COR-L47 (cell line): ENCODE measurements around the gene SEZ6.

ENCODE experiments used
- DNase-seq: peaks from one replicate; lab custom pipeline; 2025; lab: John Stamatoyannopoulos, UW

SEZ6 gene

DNA sequence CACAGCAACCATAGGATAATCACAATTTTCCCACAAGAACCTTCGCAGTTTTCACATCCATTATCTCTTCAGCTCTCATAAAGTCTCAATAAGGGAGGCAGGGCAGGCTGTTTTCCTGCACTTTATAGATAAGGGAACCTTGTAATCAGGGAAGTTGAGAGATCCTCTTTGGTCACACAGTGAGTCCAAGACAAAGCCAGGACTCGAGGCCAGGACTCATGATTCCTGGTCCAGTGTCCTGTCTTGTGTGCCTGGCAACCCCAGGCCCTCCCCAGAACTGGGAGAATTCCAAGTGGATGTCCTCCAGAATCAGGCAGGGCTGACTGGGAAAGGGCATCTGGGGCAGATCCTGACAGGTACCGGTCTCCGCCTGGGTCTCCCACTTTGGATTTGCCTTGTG lies 31.4 kb downstream of the SEZ6 start:
- no peak for DNase-seq

DNA sequence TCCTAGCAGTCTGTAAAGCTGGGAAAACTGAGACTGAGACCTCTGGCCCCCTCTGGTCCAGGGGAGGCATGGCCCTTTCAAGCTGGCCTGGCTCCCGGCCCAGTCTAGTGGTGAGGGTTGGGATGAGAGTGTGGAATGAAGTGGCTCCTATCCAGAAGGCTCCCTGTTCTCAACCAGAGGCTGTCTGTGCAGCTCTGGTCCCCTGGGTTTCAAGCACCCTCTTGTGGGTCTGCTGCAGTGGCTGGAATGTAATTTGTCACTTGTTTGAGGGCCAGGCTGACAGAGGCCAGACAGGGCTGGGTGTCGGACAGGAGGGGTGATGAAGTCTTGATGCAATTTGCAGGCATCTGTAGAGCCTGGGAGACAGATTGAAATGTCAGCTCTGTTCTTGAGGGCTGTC lies 32.4 kb downstream of the SEZ6 start:
- DNase-seq, result no peak

DNA sequence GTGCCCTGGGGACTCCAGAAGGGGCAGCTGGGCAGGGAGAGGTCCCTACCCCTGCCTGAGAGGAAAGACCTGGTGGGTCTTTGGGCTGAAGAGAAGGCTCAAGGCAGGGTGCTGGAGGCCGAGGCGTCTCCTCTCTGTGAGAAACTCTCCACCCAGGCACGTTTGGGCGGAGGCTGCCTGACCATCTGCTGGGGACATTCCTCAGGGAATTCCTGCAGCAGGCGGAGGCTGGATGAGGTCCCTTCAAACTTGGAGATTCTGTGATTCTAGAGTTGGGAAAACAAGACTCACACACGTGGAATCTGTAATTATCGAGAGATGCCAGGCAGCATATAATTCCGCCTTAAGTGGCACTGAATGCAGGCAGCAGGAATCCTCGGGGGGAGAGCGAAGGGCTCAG lies 33.4 kb downstream of the SEZ6 start:
- no peak for DNase-seq

DNA sequence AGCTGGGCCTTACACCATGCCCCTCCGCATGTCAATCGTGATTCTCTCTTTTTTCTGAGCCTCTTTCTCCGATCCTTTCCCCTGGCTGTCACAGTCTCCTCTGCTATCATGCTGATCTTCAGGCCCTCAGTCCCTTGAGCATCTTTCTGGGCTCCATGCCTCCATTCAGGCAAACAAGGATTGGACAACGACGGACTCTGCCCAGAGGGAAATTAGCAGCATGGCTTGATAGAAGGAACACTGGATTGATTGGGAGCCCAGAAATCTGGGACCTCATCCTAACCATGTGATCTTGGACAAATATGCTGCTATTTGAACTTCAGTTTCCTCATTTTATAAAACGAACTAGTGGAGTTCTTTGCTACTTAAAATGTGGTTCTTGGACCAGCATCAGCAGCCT lies 35.0 kb downstream of the SEZ6 start:
- DNase-seq, result no peak

DNA sequence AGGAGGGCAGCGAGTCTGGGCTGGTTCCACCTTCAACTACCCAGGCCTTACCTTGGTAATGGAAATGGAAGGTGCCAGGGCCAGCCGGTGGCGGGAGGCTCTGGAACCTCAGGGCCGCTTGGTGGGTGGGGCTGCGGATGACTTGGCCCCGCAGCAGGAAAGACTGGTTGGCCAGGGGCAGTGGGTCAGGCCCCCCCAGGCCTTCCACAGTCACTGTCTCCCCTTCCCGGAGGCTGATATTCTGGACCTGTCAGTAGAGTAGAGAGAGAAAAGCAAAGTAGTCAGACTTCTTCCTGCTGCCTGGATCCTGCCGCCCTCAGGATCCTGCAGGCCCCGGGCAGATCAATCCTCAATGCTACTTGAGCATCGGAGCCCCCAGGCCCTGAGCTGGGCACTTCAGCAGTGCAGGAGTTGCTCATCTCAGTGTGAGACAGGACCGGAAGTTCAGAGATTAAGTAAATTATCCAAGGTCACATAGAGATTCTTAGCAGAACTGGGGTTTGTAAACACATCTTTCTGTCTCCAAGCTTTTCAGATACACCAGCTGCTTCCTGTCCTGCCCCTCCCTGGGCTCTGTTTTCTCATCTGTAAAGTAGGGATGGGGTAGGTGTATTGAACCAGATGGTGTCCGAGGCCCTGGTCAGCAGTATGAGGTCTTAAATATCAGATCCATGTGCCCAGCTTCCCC lies 36.0 kb downstream of the SEZ6 start:
- no peak for DNase-seq

DNA sequence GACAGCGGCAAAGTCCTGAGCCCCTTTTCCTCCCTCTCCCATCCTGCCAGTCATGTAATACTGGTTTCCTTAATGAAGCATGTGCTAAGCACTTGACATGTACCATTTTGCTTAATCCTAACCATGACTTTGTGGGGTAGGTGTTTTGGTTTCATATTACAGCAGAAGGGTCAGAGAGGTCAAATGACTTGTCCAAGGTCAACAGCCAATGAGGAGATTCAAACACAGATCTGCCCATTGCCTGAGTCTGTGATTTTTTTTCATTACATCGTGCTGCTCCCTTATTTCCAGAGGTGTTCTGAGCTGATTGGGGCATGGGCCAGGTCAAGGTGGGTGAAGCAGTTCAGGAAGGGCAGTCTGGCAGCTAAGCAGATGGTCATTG lies 36.9 kb downstream of the SEZ6 start:
- no peak for DNase-seq

DNA sequence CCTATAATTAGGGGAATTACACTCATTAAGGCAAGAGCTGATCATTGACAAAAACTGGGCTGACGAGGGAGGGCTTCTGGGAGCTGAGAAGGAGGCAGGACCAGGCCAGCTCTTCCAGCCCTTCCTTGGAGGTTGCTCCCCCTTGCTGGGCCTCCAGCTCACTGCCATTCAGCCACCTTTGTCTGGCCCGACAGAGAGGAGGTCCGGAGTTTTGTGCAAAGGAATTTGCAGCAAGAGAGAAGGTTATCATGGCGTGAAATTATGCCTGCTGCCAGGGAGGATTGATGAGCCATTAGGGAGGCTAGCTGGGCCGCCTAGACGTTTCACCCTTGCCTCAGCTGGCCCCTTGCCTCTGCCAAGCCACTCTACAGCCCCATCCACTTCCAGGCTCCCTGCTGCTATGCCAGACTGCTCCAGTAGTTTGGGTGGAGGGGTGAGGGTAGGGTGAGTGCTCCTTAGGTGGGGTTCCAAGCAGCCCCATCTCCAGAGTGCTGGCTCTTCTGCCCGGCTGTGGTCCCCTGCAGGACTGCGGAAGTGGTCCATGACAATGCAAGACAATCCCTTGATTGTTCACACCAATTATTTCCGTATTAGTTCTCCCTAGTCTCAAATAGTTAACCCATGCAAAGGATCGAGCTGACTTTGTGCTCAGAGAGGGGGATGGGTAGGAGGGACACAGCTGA lies 37.5 kb downstream of the SEZ6 start:
- peak; percentile 16 for DNase-seq

DNA sequence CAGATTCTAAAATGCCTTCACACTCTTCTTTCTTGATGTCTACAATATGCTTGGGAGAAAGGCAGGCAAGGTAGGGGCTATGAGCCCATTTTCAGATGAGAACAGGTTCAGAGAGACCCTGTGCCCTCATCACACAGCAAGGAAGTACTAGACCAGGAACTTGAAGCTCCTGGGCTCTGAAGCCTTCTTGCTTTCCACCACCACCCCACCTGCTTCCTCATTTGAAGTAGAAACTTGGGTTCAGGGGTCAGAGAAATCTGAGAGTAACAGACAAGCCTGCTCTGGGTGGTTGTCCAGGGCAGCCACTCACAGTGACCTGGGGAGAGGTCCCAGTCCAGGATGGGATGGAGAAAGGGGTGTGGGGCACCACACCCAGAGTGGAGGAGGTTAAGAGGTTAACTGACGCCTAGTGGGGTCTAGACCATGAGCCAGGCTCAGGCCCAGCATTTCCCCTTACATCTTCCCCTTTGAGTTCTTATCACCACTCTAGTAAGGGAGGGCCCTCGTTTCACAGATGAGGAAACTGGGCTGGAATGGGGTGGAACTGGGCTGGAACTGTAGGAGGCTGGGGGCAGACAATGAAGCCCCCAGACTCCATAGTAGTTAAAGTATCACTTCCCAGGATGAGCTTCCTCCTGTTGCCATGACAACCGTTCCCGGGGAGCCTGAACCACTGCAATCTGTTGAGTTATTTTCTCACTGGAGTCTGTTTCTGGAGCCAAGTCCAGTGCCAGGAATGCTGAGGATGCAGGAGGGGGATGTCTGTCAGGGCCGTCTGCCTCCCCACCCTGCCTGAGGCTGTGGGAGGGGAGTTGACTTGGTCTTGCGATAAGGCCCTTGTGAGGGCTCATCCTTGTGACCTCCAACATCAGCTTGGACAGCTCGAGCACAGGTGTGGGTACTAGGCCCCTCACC lies 38.4 kb downstream of the SEZ6 start:
- DNase-seq, result peak; percentile 9

DNA sequence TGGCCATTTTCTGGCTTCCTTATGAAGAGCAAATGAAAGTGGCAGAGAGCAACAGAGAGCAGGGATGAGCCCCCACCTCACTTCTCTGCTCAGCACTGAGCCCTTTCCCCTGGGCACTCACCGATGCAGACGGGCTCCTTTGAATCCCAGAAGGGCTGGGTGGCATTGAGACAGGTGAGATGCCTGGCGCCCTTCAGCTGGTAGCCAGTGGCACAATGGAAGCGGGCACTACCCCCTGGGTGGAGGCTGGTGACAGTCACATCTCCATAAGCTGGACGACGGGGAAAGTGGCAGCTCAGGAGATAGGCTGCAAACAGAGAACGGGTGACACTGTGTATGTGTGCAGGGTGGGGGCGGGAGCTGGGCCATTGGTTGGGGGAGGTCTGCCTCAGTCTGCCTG lies 42.0 kb downstream of the SEZ6 start:
- no peak for DNase-seq

DNA sequence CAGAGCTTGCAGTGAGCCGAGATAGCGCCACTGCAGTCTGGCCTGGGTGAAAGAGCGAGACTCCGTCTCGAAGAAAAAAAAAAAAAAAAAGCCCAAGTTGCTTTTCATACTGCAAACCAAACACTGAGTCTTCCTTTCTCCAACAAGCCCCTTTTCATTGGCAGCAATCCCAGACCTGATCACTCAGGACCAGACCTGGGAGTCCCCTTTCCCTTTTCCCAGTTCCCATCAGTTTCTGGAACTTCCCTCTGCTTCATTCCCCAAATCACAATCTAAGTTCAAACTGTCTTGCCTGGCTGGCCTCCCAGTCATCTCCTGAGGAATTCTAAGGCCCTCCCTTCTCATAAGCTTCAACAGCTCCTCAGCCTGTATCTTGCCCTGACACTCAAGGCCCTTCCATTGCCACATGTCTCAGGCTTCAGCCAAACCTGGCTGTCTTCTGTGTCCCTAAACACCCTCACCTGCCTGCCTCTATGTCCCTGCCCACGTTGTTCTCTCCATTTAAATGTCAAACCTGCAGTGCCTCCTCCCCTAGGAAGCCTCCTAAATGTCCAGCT lies 42.7 kb downstream of the SEZ6 start:
- DNase-seq, result no peak

DNA sequence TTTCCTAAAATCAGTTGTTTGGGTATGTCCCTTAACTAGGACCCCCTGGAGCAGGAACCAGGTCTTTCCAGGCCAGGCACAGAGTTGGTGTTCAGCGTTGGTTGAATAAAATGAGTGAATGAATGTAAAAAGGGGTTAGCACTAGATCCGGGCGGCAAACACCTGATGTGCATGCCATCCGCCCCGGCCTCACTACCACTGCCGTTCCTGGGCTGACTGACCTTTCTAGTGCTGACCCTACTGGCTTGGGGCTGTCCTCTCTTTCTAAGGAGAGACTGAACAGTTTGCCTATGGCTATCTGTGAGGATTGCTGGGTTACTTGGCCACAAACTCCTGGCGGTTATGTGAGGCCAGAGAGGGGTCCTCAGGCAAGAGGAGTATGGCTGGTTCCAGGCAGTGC lies 44.4 kb downstream of the SEZ6 start:
- DNase-seq, result no peak

DNA sequence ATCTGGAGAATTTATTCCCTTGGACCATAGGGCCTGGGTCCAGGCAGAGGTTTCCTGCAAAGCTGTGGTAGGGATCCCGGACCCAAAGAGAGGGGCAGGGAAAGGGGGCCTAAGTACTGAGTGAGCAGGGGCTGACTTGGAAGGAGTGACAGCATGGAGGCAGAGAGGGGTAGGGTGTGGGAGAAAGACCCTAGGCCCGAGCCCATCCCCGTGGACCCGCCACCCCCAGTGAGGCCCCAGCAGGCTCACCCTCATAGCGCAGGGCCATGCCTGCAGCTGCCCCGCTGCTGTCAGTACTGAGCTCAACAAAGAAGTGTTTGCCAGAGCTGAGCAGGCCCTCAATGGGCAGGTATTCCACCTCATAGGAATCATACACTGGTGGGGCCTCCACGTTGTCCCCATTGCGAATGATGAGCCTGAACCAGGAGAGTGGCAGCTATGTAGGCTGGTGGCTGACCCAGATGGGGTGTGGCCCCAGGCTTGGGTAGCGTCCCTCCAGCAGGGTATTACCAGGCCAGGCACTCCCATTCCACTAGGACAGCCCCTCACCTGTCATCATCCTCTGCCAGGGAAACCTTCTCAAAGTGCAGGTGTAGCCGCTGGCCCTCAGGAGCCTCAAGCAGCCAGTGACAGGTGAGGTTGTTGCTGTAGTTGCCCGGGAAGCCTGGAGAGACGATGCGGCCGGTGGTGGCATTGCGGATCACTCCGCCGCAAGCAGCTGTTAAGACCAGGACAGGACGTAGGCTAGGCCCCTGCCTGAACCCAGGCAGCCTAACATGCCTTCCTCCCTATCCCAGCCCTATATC lies 45.4 kb downstream of the SEZ6 start:
- DNase-seq, result no peak

DNA sequence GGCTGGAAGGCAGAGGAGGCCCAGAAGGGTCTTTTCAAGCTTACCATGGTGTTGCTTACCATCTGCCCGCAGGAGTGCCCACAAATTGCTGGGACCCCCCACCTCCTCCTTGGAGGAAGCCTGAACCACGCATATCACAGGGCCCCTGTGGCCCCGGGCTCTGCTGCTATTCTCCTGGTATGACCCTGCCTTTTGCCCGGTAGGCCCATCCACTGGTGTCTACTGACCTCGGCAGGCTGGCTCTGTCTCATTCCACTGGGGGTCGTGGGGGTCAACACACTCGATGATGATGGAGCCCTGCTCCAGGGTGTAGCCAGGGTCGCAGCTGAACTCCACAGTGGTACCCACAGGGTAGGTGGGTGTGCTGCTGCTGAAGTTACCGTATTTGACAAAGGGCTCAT lies 46.4 kb downstream of the SEZ6 start:
- DNase-seq, result no peak

DNA sequence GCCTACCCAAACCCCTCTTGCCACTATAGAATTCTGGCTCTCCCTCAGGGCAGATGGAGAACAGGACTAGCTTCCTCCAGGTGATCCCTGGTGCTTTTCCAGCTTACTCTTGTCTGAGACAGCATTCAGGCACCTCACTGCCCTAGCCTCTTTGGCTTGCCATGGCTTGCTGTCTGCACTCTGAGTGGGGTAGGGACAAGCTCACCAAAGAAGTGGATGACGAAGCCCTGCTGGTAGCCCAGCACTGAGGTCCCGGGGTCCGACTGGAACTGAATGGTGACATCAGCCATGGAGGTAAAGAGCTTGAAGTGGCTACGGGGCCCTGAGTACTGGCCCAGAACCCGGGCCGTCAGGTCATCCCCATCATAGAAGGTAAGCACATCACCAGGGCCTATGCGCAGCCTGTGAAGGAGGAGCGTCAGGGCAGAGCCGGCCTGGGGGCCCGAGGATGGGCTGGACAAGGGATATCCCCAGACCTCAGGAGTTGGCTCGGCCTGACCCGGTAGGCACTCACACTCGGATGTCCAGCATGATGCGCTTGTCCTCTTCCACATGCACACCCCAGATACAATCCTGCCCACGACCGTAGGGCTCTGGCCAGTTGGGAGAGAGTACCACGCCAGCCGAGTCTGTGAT lies 46.9 kb downstream of the SEZ6 start:
- DNase-seq, result no peak

DNA sequence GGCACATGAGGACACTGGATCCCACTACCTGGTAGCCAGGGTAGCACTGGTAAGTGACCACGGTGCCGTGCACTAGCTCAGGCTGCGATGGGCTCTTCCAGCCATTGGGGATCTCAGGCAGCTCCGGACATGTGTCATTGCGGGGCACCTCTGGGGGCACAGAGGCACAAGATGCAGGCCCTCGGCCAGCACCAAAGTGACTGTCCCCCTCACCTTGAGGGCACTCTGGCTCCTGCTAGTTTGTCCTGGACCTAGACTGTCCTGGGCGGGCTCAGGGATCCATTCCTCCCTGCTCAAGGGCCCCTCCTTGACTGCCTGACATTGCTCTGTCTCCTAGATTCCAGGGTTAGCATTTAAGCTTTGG lies 47.9 kb downstream of the SEZ6 start:
- no peak for DNase-seq

DNA sequence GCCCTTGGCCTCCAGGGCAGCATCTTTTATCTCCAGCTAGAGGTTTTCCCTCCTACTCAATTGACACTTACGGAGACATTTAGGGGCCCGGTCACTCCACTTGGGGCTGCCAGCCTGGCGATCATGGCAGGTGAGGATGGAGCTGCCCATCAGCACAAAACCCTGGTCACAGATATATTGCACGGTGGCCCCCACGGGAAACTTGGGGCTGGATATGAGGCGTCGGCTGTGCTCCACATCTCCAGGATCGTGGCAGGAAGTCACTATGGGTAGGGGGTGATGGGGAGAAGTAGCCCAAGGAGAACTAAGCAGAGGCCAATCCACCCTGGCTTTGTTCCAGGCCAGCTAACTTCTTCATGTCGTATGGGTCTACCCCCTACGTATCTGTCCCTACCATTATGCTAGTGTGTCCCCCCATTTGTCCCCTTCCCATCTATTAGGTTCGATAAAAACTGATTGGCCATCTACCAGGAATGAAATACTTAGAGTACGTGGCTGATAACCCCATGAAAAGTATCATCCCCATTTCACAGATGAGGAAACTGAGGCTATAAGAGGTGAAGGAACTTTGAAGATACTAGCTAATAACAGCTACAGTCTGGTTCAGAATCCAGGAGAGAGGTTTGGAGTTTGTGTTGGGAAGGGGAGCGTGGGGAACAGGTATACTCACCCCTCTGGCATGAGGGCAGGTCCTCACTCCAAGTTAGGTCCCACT lies 48.4 kb downstream of the SEZ6 start:
- DNase-seq, result no peak

DNA sequence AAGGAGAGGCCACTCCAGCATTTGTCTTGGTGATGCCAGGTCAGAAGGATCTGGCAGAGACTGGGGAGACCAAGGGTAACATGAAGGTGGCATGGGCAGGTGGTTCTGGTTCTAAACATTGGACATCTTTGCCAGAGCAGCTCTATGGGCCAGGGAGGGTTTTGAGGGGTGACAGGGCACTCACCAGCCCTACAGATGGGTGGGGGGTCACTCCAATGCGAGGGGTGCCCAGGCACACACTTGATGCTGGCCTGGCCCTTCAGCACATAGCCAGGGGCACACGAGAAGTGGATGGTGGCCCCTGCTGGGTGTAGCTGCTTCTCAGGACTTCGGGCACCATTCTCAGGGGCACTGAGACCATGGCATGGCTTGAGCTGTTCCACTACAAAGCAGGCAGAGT lies 49.0 kb downstream of the SEZ6 start:
- DNase-seq, result no peak

DNA sequence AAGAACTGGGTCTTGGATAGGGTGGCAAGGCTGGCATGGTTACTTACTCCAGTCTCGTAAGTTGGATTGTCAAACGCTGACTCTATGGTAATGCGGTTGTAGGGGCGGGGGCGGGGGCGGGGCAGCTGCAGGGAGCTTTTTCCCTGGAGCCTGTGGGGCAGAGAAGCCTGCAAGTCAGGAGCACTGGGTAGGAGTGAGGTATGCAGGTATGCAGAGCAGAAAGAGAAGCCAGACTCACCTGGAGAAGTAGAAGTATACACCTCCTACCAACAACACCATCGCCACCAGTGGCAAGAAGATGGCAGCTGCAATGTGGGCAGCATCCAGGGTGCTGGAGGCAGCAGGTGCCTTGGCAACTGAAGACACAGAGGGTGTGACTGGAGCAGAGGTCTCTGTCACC lies 49.7 kb downstream of the SEZ6 start:
- DNase-seq, result no peak

DNA sequence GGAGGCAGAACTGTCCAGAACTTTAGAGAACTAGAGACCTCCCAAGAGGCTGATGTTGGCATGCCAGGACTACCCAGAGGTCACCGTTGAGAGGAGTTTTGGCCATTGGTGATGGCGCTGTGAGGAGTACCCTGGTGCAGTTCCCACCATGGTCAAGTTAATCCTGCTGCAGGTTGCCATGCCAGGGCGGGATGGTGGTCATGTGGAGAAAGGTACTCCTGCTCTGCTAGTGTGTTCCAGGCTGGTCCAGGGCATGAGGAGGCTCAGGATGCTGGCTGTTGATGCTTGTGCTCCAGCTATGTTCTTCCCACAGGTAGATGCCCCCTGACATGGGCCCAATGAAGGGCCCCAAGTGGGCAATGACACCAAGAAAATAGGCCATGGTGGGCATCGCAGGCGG lies 50.4 kb downstream of the SEZ6 start:
- DNase-seq, result no peak

DNA sequence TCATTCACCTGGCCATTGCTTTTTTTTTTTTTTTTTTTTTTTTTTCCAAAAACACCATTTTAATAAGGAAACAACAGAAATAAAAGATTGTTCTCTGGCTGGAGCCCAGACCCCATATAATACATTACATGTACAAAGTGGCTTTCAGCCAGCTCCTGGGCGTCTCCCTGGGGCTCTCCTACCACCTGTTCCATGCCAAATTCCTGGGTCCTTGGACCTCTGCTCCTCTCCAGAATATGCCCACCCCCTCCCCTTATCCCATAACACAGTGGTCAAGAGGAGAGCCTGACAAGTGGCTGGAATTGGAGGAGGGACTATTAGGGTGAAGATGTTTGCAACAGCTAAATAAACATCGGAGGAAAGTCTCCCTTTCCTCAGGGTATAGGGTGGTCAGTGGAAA lies 50.9 kb downstream of the SEZ6 start:
- no peak for DNase-seq
